Measurements from ENCODE around the gene RASAL3.

RASAL3 gene

GRCh38 chr19:15450528-15450890, 13.8 kb downstream of the RASAL3 start:
- Histone ChIP-seq H3K27ac (no peak overlapping the region), H3K36me3 (ENCODE audit: insufficient read depth) (no peaks in the 10 kb centered on the region), H3K79me2 (ENCODE audit: insufficient read depth, low read depth) (no peaks in the 10 kb centered on the region), H3K4me1 (ENCODE audit: low read depth, poor library complexity, severe bottlenecking) (peaks cover 6% of the 10 kb centered on the region), H3K27me3 (ENCODE audit: insufficient read depth, low read depth) (no peaks in the 10 kb centered on the region), H3K4me3 (IDR thresholded peaks at IDR 0.05; ENCODE audit: insufficient read depth, low read depth, low read length) (no peak overlapping the region), H2AFZ (ENCODE audit: low read depth) (no peak overlapping the region), H3K9ac (no peak overlapping the region), H4K20me1 (ENCODE audit: insufficient read depth) (no peaks in the 10 kb centered on the region), H3K4me2 (no peak overlapping the region)
- TF ChIP-seq CTCF (conservative IDR thresholded peaks at IDR 0.05; ENCODE audit: low read depth, low read length), result no peak

- Histone ChIP-seq H3K4me3 (IDR thresholded peaks at IDR 0.05; ENCODE audit: insufficient read depth, low read depth, low read length) (no peak within 1 kb of the TSS), H4K20me1 (ENCODE audit: insufficient read depth) (no peaks in the 10 kb centered on the region), H3K4me2 (peak within 1 kb of the TSS; percentile 45; the same call in 1 of the 2 replicates), H3K27ac (no peak within 1 kb of the TSS), H3K27me3 (ENCODE audit: insufficient read depth, low read depth) (no peaks in the 10 kb centered on the region), H2AFZ (ENCODE audit: low read depth) (peak within 1 kb of the TSS; percentile 67), H3K9ac (no peak within 1 kb of the TSS), H3K79me2 (ENCODE audit: insufficient read depth, low read depth) (no peaks in the 10 kb centered on the region), H3K4me1 (ENCODE audit: low read depth, poor library complexity, severe bottlenecking) (peaks cover 6% of the 10 kb centered on the region), H3K36me3 (ENCODE audit: insufficient read depth) (no peaks in the 10 kb centered on the region)
- no peak for TF ChIP-seq CTCF (conservative IDR thresholded peaks at IDR 0.05; ENCODE audit: low read depth, low read length)
Measured at GRCh38 chr19:15449620-15450527, 14.5 kb downstream of the RASAL3 start, which contains the start of gene WIZ. Gene WIZ, minus strand, starts transcription at chr19:15449956. Its CDS starts 1,649 bp downstream, at chr19:15448307.

GRCh38 chr19:15448778-15449619, 15.3 kb downstream of the RASAL3 start:
- peaks cover 6% of the 10 kb centered on the region for H3K4me1 ChIP-seq (ENCODE audit: low read depth, poor library complexity, severe bottlenecking)
- H3K4me3 ChIP-seq (IDR thresholded peaks at IDR 0.05; ENCODE audit: insufficient read depth, low read depth, low read length), result no peak overlapping the region
- TF ChIP-seq CTCF (conservative IDR thresholded peaks at IDR 0.05; ENCODE audit: low read depth, low read length), result no peak
- H3K79me2 ChIP-seq (ENCODE audit: insufficient read depth, low read depth), result no peaks in the 10 kb centered on the region
- no peaks in the 10 kb centered on the region for H3K27me3 ChIP-seq (ENCODE audit: insufficient read depth, low read depth)
- H4K20me1 ChIP-seq (ENCODE audit: insufficient read depth), result no peaks in the 10 kb centered on the region
- H3K9ac ChIP-seq, result no peak overlapping the region
- H3K36me3 ChIP-seq (ENCODE audit: insufficient read depth), result no peaks in the 10 kb centered on the region
- H3K4me2 ChIP-seq, result peak overlapping the region; percentile 45; the same call in 1 of the 2 replicates
- H2AFZ ChIP-seq (ENCODE audit: low read depth), result peak overlapping the region; percentile 67
- no peak overlapping the region for H3K27ac ChIP-seq

- Histone ChIP-seq H3K36me3 (ENCODE audit: insufficient read depth) (no peaks in the 10 kb centered on the region), H4K20me1 (ENCODE audit: insufficient read depth) (no peaks in the 10 kb centered on the region), H3K27me3 (ENCODE audit: insufficient read depth, low read depth) (no peaks in the 10 kb centered on the region), H3K9ac (no peak overlapping the region), H2AFZ (ENCODE audit: low read depth) (no peak overlapping the region), H3K4me1 (ENCODE audit: low read depth, poor library complexity, severe bottlenecking) (peaks cover 6% of the 10 kb centered on the region), H3K79me2 (ENCODE audit: insufficient read depth, low read depth) (no peaks in the 10 kb centered on the region), H3K4me3 (IDR thresholded peaks at IDR 0.05; ENCODE audit: insufficient read depth, low read depth, low read length) (no peak overlapping the region), H3K27ac (no peak overlapping the region), H3K4me2 (no peak overlapping the region)
- TF ChIP-seq CTCF (conservative IDR thresholded peaks at IDR 0.05; ENCODE audit: low read depth, low read length), result no peak
Measured at GRCh38 chr19:15448044-15448777, 16.1 kb downstream of the RASAL3 start.
